IMR-90 (cell line): ENCODE measurements around the gene DZIP3.

Source experiments
- BHLHE40 ChIP-seq: fragments of 150-350 bp; IDR thresholded peaks from 2 replicates; pipeline ENCODE4 v1.6.1; 2016; ENCODE audit warnings: mild to moderate bottlenecking, low read depth, low read length
- CEBPB ChIP-seq: IDR thresholded peaks from 2 replicates; pipeline ENCODE4 v1.6.1; 2012; ENCODE audit warnings: low read depth, low read length, improper control_type of control experiment
- FOS ChIP-seq: fragments of 150-350 bp; IDR thresholded peaks from 2 replicates; pipeline ENCODE4 v1.6.1; 2016; ENCODE audit warnings: low read depth, low read length
- MAFK ChIP-seq: IDR thresholded peaks from 2 replicates; pipeline ENCODE4 v1.6.1; 2012; ENCODE audit warnings: low read depth, low read length, improper control_type of control experiment
- MAZ ChIP-seq: IDR thresholded peaks from 2 replicates; pipeline ENCODE4 v1.6.1; 2012; ENCODE audit warnings: low read depth, mild to moderate bottlenecking, low read length, improper control_type of control experiment, moderate library complexity, borderline replicate concordance
- POLR2A ChIP-seq: IDR thresholded peaks from 2 replicates; pipeline ENCODE4 v1.6.1; 2012; ENCODE audit warnings: mild to moderate bottlenecking, low read depth, low read length
- RAD21 ChIP-seq: IDR thresholded peaks from 2 replicates; pipeline ENCODE4 v1.6.1; 2012; ENCODE audit warnings: low read length, improper control_type of control experiment
- RCOR1 ChIP-seq: IDR thresholded peaks from 2 replicates; pipeline ENCODE4 v1.6.1; 2012; ENCODE audit warnings: mild to moderate bottlenecking, low read length, improper control_type of control experiment; ENCODE audit not compliant: insufficient replicate concordance
- RFX5 ChIP-seq: IDR thresholded peaks from 2 replicates; pipeline ENCODE4 v1.8.0; 2012; ENCODE audit warnings: low read depth, mild to moderate bottlenecking, low read length, moderate library complexity
- SMC3 ChIP-seq: fragments of 150-350 bp; IDR thresholded peaks from 2 replicates; pipeline ENCODE4 v1.6.1; 2016; ENCODE audit warnings: low read depth, mild to moderate bottlenecking, antibody characterized with exemption, low read length, moderate library complexity
- USF2 ChIP-seq: fragments of 150-350 bp; IDR thresholded peaks from 2 replicates; pipeline ENCODE4 v1.6.1; 2017; ENCODE audit warnings: mild to moderate bottlenecking, antibody characterized with exemption, low read length, low read depth
- TF ChIP-seq, protein P1 (sequence below): conservative IDR thresholded peaks from 2 replicates; pipeline ENCODE4 v1.5.1; 2012; ENCODE audit warnings: mild to moderate bottlenecking, low read depth, low read length, improper control_type of control experiment

- TF ChIP-seq RFX5 (no peak), MAFK (no peak), USF2 (no peak), MAZ (no peak), RAD21 (no peak), BHLHE40 (no peak), POLR2A (no peak), CEBPB (no peak), RCOR1 (no peak), SMC3 (no peak), FOS (no peak)
- TF ChIP-seq, protein P1, sequence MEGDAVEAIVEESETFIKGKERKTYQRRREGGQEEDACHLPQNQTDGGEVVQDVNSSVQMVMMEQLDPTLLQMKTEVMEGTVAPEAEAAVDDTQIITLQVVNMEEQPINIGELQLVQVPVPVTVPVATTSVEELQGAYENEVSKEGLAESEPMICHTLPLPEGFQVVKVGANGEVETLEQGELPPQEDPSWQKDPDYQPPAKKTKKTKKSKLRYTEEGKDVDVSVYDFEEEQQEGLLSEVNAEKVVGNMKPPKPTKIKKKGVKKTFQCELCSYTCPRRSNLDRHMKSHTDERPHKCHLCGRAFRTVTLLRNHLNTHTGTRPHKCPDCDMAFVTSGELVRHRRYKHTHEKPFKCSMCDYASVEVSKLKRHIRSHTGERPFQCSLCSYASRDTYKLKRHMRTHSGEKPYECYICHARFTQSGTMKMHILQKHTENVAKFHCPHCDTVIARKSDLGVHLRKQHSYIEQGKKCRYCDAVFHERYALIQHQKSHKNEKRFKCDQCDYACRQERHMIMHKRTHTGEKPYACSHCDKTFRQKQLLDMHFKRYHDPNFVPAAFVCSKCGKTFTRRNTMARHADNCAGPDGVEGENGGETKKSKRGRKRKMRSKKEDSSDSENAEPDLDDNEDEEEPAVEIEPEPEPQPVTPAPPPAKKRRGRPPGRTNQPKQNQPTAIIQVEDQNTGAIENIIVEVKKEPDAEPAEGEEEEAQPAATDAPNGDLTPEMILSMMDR = no peak
Observed at GRCh38 chr3:108564564-108564963, 25.0 kb upstream of the DZIP3 start.
